ENCODE results near the gene PGAM1.
"Not testable (repeated sequence)": the region's sequence is repeated elsewhere in the genome, so short reads cannot be mapped to it uniquely, and the experiment has no call there.

The PGAM1 gene

GRCh38 chr10:97407952-97408248 lies 18.1 kb upstream of the PGAM1 start:
- DNase-seq (ENCODE audit: low read depth) = no peak

GRCh38 chr10:97408496-97408992 lies 17.4 kb upstream of the PGAM1 start:
- DNase-seq (ENCODE audit: low read depth) = no peak

- DNase-seq (ENCODE audit: low read depth) = no peak
These were observed 14.6 kb upstream of the PGAM1 start for GRCh38 chr10:97411406-97411805.

- no peak for DNase-seq (ENCODE audit: low read depth)
These were observed 13.1 kb upstream of the PGAM1 start for GRCh38 chr10:97412891-97413304.

- no peak for DNase-seq (ENCODE audit: low read depth)
These were observed 9.4 kb upstream of the PGAM1 start for GRCh38 chr10:97416565-97416964.

- DNase-seq (ENCODE audit: low read depth) = not testable (repeated sequence)
These were observed 2.3 kb upstream of the PGAM1 start for GRCh38 chr10:97423757-97424098.

GRCh38 chr10:97426776-97427570 lies 982 bp downstream of the PGAM1 start:
- no peak for DNase-seq (ENCODE audit: low read depth)

- no peak for DNase-seq (ENCODE audit: low read depth)
These were observed 1.7 kb downstream of the PGAM1 start for GRCh38 chr10:97427571-97428179.

- DNase-seq (ENCODE audit: low read depth) = no peak
These were observed 2.6 kb downstream of the PGAM1 start for GRCh38 chr10:97428572-97428981.

- no peak for DNase-seq (ENCODE audit: low read depth)
These were observed 8.1 kb downstream of the PGAM1 start for GRCh38 chr10:97434055-97434454.

- no peak for DNase-seq (ENCODE audit: low read depth)
These were observed 8.6 kb downstream of the PGAM1 start for GRCh38 chr10:97434557-97434956.

GRCh38 chr10:97435211-97435610 lies 9.2 kb downstream of the PGAM1 start:
- no peak for DNase-seq (ENCODE audit: low read depth)

GRCh38 chr10:97442277-97442676 lies 16.3 kb downstream of the PGAM1 start:
- DNase-seq (ENCODE audit: low read depth) = no peak

- DNase-seq (ENCODE audit: low read depth) = no peak
These were observed 18.2 kb downstream of the PGAM1 start for GRCh38 chr10:97444212-97444611.

GRCh38 chr10:97445357-97445721 lies 19.3 kb downstream of the PGAM1 start:
- no peak for DNase-seq (ENCODE audit: low read depth)

GRCh38 chr10:97445722-97446639 lies 20.0 kb downstream of the PGAM1 start, which contains the start of the genes EXOSC1 and ZDHHC16:
Gene EXOSC1 (minus strand): TSS chr10:97446006. CDS start chr10:97445985, 21 bp downstream.
Gene ZDHHC16 (plus strand): TSS chr10:97446175. CDS start chr10:97451676, 5,501 bp downstream.
- DNase-seq (ENCODE audit: low read depth) = peak; percentile 62

GRCh38 chr10:97450828-97451227 lies 24.8 kb downstream of the PGAM1 start:
- no peak for DNase-seq (ENCODE audit: low read depth)

- DNase-seq (ENCODE audit: low read depth) = no peak
These were observed 25.6 kb downstream of the PGAM1 start for GRCh38 chr10:97451605-97452004.

- DNase-seq (ENCODE audit: low read depth) = no peak
These were observed 26.4 kb downstream of the PGAM1 start for GRCh38 chr10:97452352-97452751.

GRCh38 chr10:97454330-97455036 lies 28.5 kb downstream of the PGAM1 start:
- DNase-seq (ENCODE audit: low read depth) = no peak

- no peak for DNase-seq (ENCODE audit: low read depth)
These were observed 30.2 kb downstream of the PGAM1 start for GRCh38 chr10:97456034-97456685.

Data from stimulated activated CD8-positive, alpha-beta memory T cell treated with anti-CD3 and anti-CD28 coated beads, Interleukin-15, amount 100 ng/mL, for 24 hours (primary cell).